Measurements from ENCODE around the gene METTL25. TPM values are rescaled to one million over a fixed set of nuclear protein-coding genes. Genes with fewer than 3 reads are reported as not detected.

The METTL25 gene
- total and polyA plus RNA-seq, 2 experiments from 2014 or later, result 7.6 to 14.3 TPM

DNA sequence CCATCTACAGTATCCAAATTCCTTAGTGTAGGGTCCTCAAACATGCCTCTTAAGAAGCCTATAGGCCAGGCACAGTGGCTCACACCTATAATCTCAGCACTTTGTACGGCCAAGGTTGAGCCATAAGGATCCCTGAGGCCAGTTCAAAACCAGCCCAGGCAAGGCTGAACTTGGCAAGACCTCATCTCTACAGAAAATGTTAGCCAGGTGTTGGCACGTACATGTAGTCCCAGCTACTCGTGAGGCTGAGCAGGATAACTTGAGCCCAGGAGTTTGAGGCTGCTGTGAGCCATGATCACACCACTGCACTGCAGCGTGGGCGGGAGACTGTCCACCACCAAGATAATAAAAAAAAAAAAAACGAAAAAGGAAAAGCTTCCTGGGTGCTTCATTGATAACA lies 6.9 kb upstream of the METTL25 start:
- peaks cover 4% of the 10 kb centered on the region for H3K4me1 ChIP-seq (ENCODE audit: insufficient read depth)
- no peaks in the 10 kb centered on the region for H3K27me3 Mint-ChIP-seq (ENCODE audit: insufficient read depth, low read depth, poor library complexity)

More for the DNA sequence above, 6.9 kb upstream of the METTL25 start:
- Histone ChIP-seq H3F3A (replicated peaks; ENCODE audit: low read depth) (no peaks in the 10 kb centered on the region), H3K4me2 (no peak overlapping the region), H3K79me2 (replicated peaks; ENCODE audit: insufficient read depth) (peaks cover 16% of the 10 kb centered on the region), H3K27me3 (ENCODE audit: insufficient read depth) (no peaks in the 10 kb centered on the region), H3K9me2 (ENCODE audit: insufficient read depth) (no peaks in the 10 kb centered on the region), H3K36me3 (ENCODE audit: insufficient read depth) (peaks cover 43% of the 10 kb centered on the region; the same call in 1 of the 2 replicates), H3K27ac (ENCODE audit: low read depth) (no peak overlapping the region), H2AFZ (no peak overlapping the region), H3K4me3 (no peak overlapping the region), H4K20me1 (replicated peaks; ENCODE audit: insufficient read depth) (no peaks in the 10 kb centered on the region)
- Mint-ChIP-seq H3K9me3 (no peaks in the 10 kb centered on the region), H3K4me3 (no peak overlapping the region), H3K27ac (no peak overlapping the region), H3K4me1 (no peaks in the 10 kb centered on the region), H3K36me3 (ENCODE audit: low read depth) (peaks cover 39% of the 10 kb centered on the region)
- ATAC-seq, result no peak
- no peak for DNase-seq (ENCODE audit: low spot score)
- TF ChIP-seq POLR2AphosphoS5 (IDR thresholded peaks at IDR 0.05; ENCODE audit: low read depth) (no peak), CREB1 (CRISPR knock-in tag; IDR thresholded peaks at IDR 0.05; ENCODE audit: low read depth) (no peak), NANOG (IDR thresholded peaks at IDR 0.05; ENCODE audit: borderline replicate concordance) (no peak), ZNF331 (CRISPR knock-in tag; IDR thresholded peaks at IDR 0.05; ENCODE audit: low read depth) (no peak)
- TF ChIP-seq, protein P1, sequence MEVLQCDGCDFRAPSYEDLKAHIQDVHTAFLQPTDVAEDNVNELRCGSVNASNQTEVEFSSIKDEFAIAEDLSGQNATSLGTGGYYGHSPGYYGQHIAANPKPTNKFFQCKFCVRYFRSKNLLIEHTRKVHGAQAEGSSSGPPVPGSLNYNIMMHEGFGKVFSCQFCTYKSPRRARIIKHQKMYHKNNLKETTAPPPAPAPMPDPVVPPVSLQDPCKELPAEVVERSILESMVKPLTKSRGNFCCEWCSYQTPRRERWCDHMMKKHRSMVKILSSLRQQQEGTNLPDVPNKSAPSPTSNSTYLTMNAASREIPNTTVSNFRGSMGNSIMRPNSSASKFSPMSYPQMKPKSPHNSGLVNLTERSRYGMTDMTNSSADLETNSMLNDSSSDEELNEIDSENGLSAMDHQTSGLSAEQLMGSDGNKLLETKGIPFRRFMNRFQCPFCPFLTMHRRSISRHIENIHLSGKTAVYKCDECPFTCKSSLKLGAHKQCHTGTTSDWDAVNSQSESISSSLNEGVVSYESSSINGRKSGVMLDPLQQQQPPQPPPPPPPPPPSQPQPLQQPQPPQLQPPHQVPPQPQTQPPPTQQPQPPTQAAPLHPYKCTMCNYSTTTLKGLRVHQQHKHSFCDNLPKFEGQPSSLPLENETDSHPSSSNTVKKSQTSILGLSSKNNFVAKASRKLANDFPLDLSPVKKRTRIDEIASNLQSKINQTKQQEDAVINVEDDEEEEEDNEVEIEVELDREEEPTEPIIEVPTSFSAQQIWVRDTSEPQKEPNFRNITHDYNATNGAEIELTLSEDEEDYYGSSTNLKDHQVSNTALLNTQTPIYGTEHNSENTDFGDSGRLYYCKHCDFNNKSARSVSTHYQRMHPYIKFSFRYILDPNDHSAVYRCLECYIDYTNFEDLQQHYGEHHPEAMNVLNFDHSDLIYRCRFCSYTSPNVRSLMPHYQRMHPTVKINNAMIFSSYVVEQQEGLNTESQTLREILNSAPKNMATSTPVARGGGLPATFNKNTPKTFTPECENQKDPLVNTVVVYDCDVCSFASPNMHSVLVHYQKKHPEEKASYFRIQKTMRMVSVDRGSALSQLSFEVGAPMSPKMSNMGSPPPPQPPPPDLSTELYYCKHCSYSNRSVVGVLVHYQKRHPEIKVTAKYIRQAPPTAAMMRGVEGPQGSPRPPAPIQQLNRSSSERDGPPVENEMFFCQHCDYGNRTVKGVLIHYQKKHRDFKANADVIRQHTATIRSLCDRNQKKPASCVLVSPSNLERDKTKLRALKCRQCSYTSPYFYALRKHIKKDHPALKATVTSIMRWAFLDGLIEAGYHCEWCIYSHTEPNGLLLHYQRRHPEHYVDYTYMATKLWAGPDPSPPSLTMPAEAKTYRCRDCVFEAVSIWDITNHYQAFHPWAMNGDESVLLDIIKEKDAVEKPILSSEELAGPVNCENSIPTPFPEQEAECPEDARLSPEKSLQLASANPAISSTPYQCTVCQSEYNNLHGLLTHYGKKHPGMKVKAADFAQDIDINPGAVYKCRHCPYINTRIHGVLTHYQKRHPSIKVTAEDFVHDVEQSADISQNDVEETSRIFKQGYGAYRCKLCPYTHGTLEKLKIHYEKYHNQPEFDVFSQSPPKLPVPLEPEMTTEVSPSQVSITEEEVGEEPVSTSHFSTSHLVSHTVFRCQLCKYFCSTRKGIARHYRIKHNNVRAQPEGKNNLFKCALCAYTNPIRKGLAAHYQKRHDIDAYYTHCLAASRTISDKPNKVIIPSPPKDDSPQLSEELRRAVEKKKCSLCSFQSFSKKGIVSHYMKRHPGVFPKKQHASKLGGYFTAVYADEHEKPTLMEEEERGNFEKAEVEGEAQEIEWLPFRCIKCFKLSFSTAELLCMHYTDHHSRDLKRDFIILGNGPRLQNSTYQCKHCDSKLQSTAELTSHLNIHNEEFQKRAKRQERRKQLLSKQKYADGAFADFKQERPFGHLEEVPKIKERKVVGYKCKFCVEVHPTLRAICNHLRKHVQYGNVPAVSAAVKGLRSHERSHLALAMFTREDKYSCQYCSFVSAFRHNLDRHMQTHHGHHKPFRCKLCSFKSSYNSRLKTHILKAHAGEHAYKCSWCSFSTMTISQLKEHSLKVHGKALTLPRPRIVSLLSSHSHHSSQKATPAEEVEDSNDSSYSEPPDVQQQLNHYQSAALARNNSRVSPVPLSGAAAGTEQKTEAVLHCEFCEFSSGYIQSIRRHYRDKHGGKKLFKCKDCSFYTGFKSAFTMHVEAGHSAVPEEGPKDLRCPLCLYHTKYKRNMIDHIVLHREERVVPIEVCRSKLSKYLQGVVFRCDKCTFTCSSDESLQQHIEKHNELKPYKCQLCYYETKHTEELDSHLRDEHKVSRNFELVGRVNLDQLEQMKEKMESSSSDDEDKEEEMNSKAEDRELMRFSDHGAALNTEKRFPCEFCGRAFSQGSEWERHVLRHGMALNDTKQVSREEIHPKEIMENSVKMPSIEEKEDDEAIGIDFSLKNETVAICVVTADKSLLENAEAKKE (CRISPR knock-in tag; IDR thresholded peaks at IDR 0.05), result no peak
- TF ChIP-seq, protein P2, sequence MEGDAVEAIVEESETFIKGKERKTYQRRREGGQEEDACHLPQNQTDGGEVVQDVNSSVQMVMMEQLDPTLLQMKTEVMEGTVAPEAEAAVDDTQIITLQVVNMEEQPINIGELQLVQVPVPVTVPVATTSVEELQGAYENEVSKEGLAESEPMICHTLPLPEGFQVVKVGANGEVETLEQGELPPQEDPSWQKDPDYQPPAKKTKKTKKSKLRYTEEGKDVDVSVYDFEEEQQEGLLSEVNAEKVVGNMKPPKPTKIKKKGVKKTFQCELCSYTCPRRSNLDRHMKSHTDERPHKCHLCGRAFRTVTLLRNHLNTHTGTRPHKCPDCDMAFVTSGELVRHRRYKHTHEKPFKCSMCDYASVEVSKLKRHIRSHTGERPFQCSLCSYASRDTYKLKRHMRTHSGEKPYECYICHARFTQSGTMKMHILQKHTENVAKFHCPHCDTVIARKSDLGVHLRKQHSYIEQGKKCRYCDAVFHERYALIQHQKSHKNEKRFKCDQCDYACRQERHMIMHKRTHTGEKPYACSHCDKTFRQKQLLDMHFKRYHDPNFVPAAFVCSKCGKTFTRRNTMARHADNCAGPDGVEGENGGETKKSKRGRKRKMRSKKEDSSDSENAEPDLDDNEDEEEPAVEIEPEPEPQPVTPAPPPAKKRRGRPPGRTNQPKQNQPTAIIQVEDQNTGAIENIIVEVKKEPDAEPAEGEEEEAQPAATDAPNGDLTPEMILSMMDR (conservative IDR thresholded peaks at IDR 0.05; ENCODE audit: low read depth in 2 of 2), result no peak
